Uterus (tissue), 4 donors: ENCODE results near the gene ITGB8. TPM values are rescaled to one million over a fixed set of nuclear protein-coding genes. Genes with fewer than 3 reads are reported as not detected.
A peak's percentile ranks its signal among the peaks of the same experiment; 100 is the strongest.

ENCODE experiments used
- DNase-seq, 2 donors: peaks; one replicate each; pipeline ENCODE4 v3.0.0-alpha.2; 2019 to 2020
- H3K27ac ChIP-seq, 2 donors: fragments of 200-600 bp; sonication (generic); 1 replicate in 1 of 2; 2 replicates in 1 of 2; pipeline ENCODE4 v1.5.1; 2016 to 2018
- H3K27me3 ChIP-seq, 2 donors: fragments of 200-600 bp; sonication (generic); one replicate each; pipeline ENCODE4 v1.5.1; 2018 to 2019; ENCODE audit warnings: control low read depth in 1 of 2
- H3K36me3 ChIP-seq, 2 donors: fragments of 200-600 bp; sonication (generic); one replicate each; pipeline ENCODE4 v1.5.1; 2019; ENCODE audit warnings: control low read depth in 1 of 2
- H3K4me1 ChIP-seq, 2 donors: fragments of 200-600 bp; sonication (generic); one replicate each; pipeline ENCODE4 v1.5.1; 2018 to 2019; ENCODE audit warnings: control low read depth in 1 of 2
- H3K4me3 ChIP-seq, 2 donors: fragments of 200-600 bp; sonication (generic); 1 replicate in 1 of 2; 2 replicates in 1 of 2; pipeline ENCODE4 v1.5.1; 2018 to 2019; ENCODE audit warnings: mild to moderate bottlenecking in 1 of 2
- H3K9me3 ChIP-seq, 2 donors: fragments of 200-600 bp; sonication (generic); one replicate each; pipeline ENCODE4 v1.5.1; 2019; ENCODE audit warnings: control low read depth in 1 of 2
- CTCF ChIP-seq, 4 experiments: fragments of 200-600 bp in 2 of 4; fragments of 450-650 bp in 2 of 4; sonication (generic) in 2 of 4; IDR thresholded peaks; one replicate each; pipeline ENCODE4 v1.5.1; 2016 to 2019; ENCODE audit warnings: antibody characterized with exemption in 4 of 4, mild to moderate bottlenecking in 2 of 4, moderate library complexity in 1 of 4
- POLR2A ChIP-seq, 2 donors: fragments of 450-650 bp; IDR thresholded peaks; one replicate each; pipeline ENCODE4 v1.6.1; 2016; ENCODE audit warnings: antibody characterized with exemption in 2 of 2, mild to moderate bottlenecking in 1 of 2, moderate library complexity in 1 of 2
- intact Hi-C: fragments of 100-400 bp; cut with DNase I; formaldehyde crosslinking; loops from one replicate; pipeline ENCODE4 v1.15.1; 2023; ENCODE audit warnings: low total_unique reads
- total RNA-seq, 4 donors: library from RNA; depleted of rRNA in 3 of 4; stranded (reverse); fragments of >200 nt in 3 of 4; gene quantifications; one replicate each; pipeline versions ENCODE4 v1.1.0 to v1.2.4, GENCODE V29; 2014 to 2023
- donor health status: DM: yes; HTN: yes; CAD: no.

Gene ITGB8
- total RNA-seq, 4 donors from 2014 or later, result 9.1 to 74.8 (median 27.6) TPM

- no peak overlapping the region for H3K27ac ChIP-seq
- H3K36me3 ChIP-seq, result no peaks in the 10 kb centered on the region
- no peaks in the 10 kb centered on the region for H3K27me3 ChIP-seq
- TF ChIP-seq POLR2A (IDR thresholded peaks at IDR 0.05), result no peak
- no peak for TF ChIP-seq CTCF (IDR thresholded peaks at IDR 0.05)
- H3K9me3 ChIP-seq, result no peaks in the 10 kb centered on the region
- H3K4me1 ChIP-seq, result no peaks in the 10 kb centered on the region
- intact Hi-C loops, result no loop called here
- H3K4me3 ChIP-seq, result no peak overlapping the region
- DNase-seq, result peak; percentile 19 to 49
These were observed 72.6 kb downstream of the ITGB8 start for GRCh38 chr7:20403331-20403730.

DNA sequence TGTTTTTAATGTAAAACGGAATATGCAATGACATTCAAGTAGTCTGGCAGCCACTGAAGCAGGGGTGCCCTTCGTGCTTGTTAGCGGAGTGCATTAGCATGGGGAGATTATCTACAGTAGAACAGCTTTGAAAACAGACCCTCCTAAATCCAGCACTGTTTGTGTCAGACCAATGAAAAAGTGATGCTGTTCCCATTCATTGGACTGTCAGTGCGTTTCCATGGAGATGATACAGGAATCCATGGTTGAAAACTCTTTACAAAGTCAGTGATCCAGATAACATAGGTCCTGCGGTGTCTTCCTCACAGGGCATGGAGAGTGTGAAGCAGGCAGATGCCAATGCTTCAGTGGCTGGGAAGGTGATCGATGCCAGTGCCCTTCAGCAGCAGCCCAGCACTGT, 73.6 kb downstream of the ITGB8 start:
- no peaks in the 10 kb centered on the region for H3K4me1 ChIP-seq
- H3K27me3 ChIP-seq, result no peaks in the 10 kb centered on the region
- H3K27ac ChIP-seq, result no peak overlapping the region
- H3K4me3 ChIP-seq, result no peak overlapping the region
- TF ChIP-seq POLR2A (IDR thresholded peaks at IDR 0.05) (no peak), CTCF (IDR thresholded peaks at IDR 0.05) (no peak)
- intact Hi-C loops, result no loop called here
- H3K9me3 ChIP-seq, result no peaks in the 10 kb centered on the region
- no peak for DNase-seq
- no peaks in the 10 kb centered on the region for H3K36me3 ChIP-seq

DNA sequence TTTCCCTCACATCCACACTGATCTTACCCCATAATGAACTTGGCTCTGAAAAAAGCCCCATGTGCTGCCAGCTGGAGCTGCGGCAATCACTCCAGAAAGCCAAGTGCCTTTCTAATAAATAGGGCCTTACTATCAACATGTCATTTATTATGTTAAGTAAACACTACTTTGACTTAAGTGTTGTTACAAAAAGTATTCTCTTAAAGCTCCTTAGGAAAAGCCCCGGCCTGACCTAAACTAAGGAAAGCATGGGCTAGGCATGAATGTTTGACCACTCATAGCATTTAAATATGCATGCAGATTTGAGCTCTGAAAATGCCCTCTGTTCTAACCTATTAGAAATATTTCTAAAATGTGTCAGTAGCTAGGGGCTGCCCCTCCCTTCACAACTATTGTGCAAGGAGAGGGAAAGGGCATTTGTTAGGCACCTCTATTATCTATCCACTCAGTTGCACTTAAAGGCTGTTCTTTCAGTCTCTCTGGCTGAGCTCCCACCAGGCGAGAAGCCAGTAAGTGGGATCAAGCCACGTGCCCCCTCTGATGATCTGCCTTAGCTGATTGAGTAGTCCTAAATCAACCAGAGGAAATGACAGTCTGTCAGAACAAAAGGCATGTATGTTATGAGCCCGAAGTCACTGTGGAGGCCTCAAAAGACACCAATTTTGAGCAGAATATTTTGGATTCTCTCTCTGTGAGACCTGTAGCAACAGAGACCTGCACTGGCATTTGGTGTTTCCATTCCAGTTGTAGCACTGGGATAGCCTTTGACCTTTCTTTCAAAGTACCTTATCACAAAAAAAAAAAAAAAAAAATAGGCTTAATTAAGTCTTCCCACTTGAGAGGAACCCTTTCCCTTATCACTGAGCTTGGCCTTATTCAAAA, 77.1 kb downstream of the ITGB8 start:
- Histone ChIP-seq H3K9me3 (no peaks in the 10 kb centered on the region), H3K36me3 (no peaks in the 10 kb centered on the region), H3K27me3 (no peaks in the 10 kb centered on the region), H3K4me1 (no peaks in the 10 kb centered on the region), H3K4me3 (no peak overlapping the region), H3K27ac (no peak overlapping the region)
- intact Hi-C loops, result no loop called here
- DNase-seq, result no peak
- TF ChIP-seq POLR2A (IDR thresholded peaks at IDR 0.05), result no peak
- no peak for TF ChIP-seq CTCF (IDR thresholded peaks at IDR 0.05)

- Histone ChIP-seq H3K4me3 (no peak overlapping the region), H3K27me3 (no peaks in the 10 kb centered on the region), H3K27ac (no peak overlapping the region), H3K4me1 (no peaks in the 10 kb centered on the region), H3K36me3 (no peaks in the 10 kb centered on the region), H3K9me3 (no peaks in the 10 kb centered on the region)
- TF ChIP-seq POLR2A (IDR thresholded peaks at IDR 0.05) (no peak), CTCF (IDR thresholded peaks at IDR 0.05) (no peak)
- no peak for DNase-seq
- intact Hi-C loops, result no loop called here
These were observed 77.7 kb downstream of the ITGB8 start for GRCh38 chr7:20408467-20408826.

- no peaks in the 10 kb centered on the region for H3K4me1 ChIP-seq
- H3K27me3 ChIP-seq, result no peaks in the 10 kb centered on the region
- H3K4me3 ChIP-seq, result no peak overlapping the region
- intact Hi-C loops, result no loop called here
- H3K36me3 ChIP-seq, result no peaks in the 10 kb centered on the region
- TF ChIP-seq POLR2A (IDR thresholded peaks at IDR 0.05), result no peak
- no peak for TF ChIP-seq CTCF (IDR thresholded peaks at IDR 0.05)
- no peak for DNase-seq
- no peaks in the 10 kb centered on the region for H3K9me3 ChIP-seq
- no peak overlapping the region for H3K27ac ChIP-seq
These were observed 79.3 kb downstream of the ITGB8 start for GRCh38 chr7:20409961-20410360.
